OCI-LY3 (cell line): ENCODE data around the gene DDX28.

ENCODE experiments used
- H2AFZ ChIP-seq: fragments of 200-600, 300-600 bp; shearing (Covaris generic); 2 replicates; pipeline ENCODE4 v1.6.0; 2014; ENCODE audit warnings: antibody characterized with exemption, low read depth, low read length
- H3K27ac ChIP-seq: fragments of 200-600, 300-600 bp; sonication (generic); 2 replicates; pipeline ENCODE4 v1.5.1; 2014; ENCODE audit warnings: mild to moderate bottlenecking, low read length, moderate library complexity, mixed read lengths
- H3K27me3 ChIP-seq: fragments of 200-600, 300-600 bp; sonication (generic); 2 replicates; pipeline ENCODE4 v1.6.1; 2014; ENCODE audit warnings: low read depth, low read length, mixed read lengths
- H3K36me3 ChIP-seq: fragments of 200-600, 300-600 bp; sonication (generic); replicated peaks from 2 replicates; pipeline ENCODE3; 2014; ENCODE audit warnings: low read depth, low read length, mixed read lengths
- H3K4me1 ChIP-seq: fragments of 300-600, 200-600 bp; sonication (generic); 2 replicates; pipeline ENCODE4 v1.6.1; 2014; ENCODE audit warnings: low read length, mixed read lengths
- H3K4me2 ChIP-seq: fragments of 200-600, 300-600 bp; sonication (generic); 2 replicates; pipeline ENCODE4 v1.6.1; 2014; ENCODE audit warnings: low read length, mixed read lengths
- H3K4me3 ChIP-seq: fragments of 300-600, 200-600 bp; sonication (generic); 2 replicates; pipeline ENCODE4 v1.5.1; 2014; ENCODE audit warnings: antibody characterized with exemption, mild to moderate bottlenecking, low read length, moderate library complexity
- H3K79me2 ChIP-seq: fragments of 300-600, 200-600 bp; shearing (Covaris generic); 2 replicates; pipeline ENCODE4 v1.6.1; 2014; ENCODE audit warnings: mild to moderate bottlenecking, low read length, mixed read lengths
- H3K9ac ChIP-seq: fragments of 300-600, 200-600 bp; shearing (Covaris generic); 2 replicates; pipeline ENCODE4 v1.6.0; 2014; ENCODE audit warnings: mild to moderate bottlenecking, low read length, moderate library complexity
- H3K9me3 ChIP-seq: fragments of 200-600, 300-600 bp; shearing (Covaris generic); 2 replicates; pipeline ENCODE4 v1.6.1; 2014; ENCODE audit warnings: low read length, mixed read lengths; ENCODE audit not compliant: insufficient read depth
- H4K20me1 ChIP-seq: fragments of 200-600, 300-600 bp; sonication (generic); 2 replicates; pipeline ENCODE4 v1.6.1; 2016; ENCODE audit warnings: low read length, mixed read lengths; ENCODE audit not compliant: insufficient read depth
- EZH2phosphoT487 ChIP-seq: fragments of 200-600 bp; shearing (Covaris generic); IDR thresholded peaks from 2 replicates; pipeline ENCODE4 v1.6.1; 2018; ENCODE audit warnings: antibody characterized with exemption, mixed run types, low read depth
- TF ChIP-seq, protein P1 (sequence below): fragments of 200-600, 300-600 bp; sonication (generic); IDR thresholded peaks from 2 replicates; pipeline ENCODE4 v1.5.1; 2014; ENCODE audit warnings: antibody characterized with exemption, low read length, low read depth

DDX28 gene

DNA sequence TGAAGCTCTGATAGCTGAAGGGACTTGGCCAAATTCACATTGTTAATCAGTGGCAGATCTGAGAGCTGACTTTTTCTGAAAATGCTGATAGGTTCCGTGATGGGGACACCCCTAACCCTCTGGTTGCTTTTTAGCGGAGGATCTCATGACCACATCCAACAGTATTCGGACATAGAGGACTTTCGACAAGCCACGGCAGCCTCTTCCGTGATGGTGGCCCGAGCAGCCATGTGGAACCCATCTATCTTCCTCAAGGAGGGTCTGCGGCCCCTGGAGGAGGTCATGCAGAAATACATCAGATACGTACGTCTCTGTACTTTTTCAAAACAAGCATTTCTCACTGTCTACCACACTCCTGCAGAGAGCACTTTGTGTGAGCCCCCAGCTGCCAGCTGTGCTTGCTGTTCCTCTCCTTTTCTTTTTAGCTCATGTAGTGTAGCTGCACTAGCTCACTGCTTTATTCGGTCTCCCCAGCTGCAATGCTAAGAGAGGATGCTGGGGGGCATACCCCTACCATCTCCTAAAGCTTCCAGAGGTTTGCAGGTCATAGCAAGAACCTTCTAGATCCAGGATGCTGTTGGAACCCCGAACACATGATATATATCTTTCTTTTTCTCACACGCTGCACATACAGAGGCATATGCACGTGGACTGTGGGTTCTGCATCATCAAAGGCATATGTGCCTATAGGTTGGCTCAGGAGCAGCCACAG is 47.9 kb upstream of the DDX28 start:
- 0 out of 2 replicates have a peak, but pooled peaks cover under 1% of the 10 kb centered on the region for H4K20me1 ChIP-seq
- no peak overlapping the region for H3K4me3 ChIP-seq
- TF ChIP-seq EZH2phosphoT487, result no peak
- TF ChIP-seq, protein P1, sequence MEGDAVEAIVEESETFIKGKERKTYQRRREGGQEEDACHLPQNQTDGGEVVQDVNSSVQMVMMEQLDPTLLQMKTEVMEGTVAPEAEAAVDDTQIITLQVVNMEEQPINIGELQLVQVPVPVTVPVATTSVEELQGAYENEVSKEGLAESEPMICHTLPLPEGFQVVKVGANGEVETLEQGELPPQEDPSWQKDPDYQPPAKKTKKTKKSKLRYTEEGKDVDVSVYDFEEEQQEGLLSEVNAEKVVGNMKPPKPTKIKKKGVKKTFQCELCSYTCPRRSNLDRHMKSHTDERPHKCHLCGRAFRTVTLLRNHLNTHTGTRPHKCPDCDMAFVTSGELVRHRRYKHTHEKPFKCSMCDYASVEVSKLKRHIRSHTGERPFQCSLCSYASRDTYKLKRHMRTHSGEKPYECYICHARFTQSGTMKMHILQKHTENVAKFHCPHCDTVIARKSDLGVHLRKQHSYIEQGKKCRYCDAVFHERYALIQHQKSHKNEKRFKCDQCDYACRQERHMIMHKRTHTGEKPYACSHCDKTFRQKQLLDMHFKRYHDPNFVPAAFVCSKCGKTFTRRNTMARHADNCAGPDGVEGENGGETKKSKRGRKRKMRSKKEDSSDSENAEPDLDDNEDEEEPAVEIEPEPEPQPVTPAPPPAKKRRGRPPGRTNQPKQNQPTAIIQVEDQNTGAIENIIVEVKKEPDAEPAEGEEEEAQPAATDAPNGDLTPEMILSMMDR, result no peak
- no peak overlapping the region for H3K27ac ChIP-seq
- H3K79me2 ChIP-seq, result no peaks in the 10 kb centered on the region
- H3K4me2 ChIP-seq, result no peak overlapping the region
- H3K4me1 ChIP-seq, result peaks cover 14% of the 10 kb centered on the region
- H3K9me3 ChIP-seq, result no peaks in the 10 kb centered on the region
- H3K36me3 ChIP-seq, result peaks cover 36% of the 10 kb centered on the region
- H2AFZ ChIP-seq, result no peak overlapping the region
- H3K9ac ChIP-seq, result no peak overlapping the region
- no peaks in the 10 kb centered on the region for H3K27me3 ChIP-seq

DNA sequence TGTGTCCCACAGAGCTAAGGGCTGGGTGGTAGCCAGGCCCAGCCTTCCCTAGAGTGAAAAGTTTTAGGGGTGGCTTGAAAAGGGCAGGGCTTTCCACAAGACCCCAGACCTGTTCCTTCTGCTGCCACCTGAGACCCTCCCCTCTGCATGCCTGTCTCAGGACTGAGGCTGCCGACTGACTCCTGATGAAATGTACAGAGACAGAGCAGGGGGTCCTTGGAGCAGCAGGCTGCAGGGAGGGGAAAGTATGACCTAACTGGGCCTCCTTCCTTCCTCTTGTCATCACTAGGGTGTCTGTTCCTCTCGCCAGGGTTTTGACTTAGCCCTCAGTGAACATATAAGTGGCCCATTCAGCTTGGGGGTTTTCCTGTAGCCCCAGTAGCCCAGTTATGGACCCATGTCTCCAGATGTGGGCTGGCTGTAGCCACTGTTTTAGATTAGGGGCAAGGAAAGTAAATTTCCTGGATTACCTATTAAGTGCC is 47.3 kb upstream of the DDX28 start:
- Histone ChIP-seq H3K4me3 (no peak overlapping the region), H3K79me2 (no peaks in the 10 kb centered on the region), H2AFZ (no peak overlapping the region), H3K27ac (no peak overlapping the region), H4K20me1 (no peaks in the 10 kb centered on the region), H3K9me3 (no peaks in the 10 kb centered on the region), H3K4me1 (peaks cover 14% of the 10 kb centered on the region), H3K4me2 (no peak overlapping the region), H3K36me3 (peaks cover 29% of the 10 kb centered on the region), H3K9ac (no peak overlapping the region), H3K27me3 (no peaks in the 10 kb centered on the region)
- no peak for TF ChIP-seq EZH2phosphoT487
- TF ChIP-seq, protein P1, result no peak

DNA sequence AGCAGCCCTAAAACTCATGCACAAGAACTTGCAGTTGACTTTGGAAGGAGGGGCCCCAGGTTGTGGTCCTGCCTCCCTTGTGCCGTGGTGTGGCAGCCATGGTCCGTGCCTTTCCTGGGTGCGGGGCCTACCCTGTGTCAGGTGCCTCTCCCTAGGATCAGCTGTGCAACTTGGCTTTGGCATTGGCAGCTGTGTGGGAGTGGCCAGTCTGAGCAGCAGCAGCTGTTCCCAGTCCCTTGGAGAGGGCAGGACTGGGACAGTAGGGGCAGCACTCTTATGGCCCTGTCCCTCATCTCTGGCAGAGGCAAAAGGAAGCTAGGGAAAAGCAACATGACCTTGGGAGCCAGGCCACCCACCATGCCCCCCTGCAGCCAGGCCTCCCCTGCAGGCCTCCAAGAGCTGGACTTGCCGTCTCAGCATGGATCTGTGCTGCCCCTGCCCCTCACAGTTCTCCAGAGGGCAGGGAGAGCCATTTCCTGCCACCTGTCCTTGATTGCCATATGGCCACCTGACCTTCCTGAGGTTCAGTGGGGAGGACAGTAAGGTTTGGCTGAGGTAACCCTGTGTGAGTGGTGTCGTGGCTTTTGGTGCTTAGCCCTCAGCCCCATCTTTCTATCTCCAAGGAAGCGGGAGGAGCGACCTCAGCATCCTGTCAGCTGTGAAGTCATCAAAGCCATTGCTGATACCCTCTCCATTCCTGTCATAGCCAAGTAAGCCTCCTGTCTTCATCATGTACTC is 46.6 kb upstream of the DDX28 start:
- Histone ChIP-seq H3K4me3 (no peak overlapping the region), H2AFZ (no peak overlapping the region), H3K4me2 (no peak overlapping the region), H3K79me2 (no peaks in the 10 kb centered on the region), H3K9me3 (no peaks in the 10 kb centered on the region), H4K20me1 (no peaks in the 10 kb centered on the region), H3K27me3 (no peaks in the 10 kb centered on the region), H3K4me1 (peaks cover 8% of the 10 kb centered on the region), H3K36me3 (peaks cover 24% of the 10 kb centered on the region), H3K27ac (no peak overlapping the region), H3K9ac (no peak overlapping the region)
- TF ChIP-seq, protein P1, result no peak
- TF ChIP-seq EZH2phosphoT487, result no peak

DNA sequence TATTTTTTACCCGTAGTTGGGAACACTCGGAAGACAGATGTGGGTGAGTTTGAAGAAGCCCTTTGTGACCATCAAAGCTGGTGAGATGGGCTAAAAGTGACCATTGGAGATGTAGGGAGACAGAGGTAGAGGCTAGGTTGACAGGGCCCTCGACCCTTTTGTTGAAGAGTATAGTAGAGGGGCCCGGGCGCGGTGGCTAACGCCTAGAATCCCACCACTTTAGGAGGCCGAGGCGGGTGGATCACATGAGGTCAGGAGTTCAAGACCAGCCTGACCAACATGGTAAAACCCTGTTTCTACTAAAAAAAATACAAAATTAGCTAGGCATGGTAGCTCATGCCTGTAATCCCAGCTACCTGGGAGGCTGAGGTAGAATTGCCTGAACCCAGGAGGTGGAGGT is 45.9 kb upstream of the DDX28 start:
- H3K4me1 ChIP-seq, result peaks cover under 1% of the 10 kb centered on the region
- H3K4me3 ChIP-seq, result no peak overlapping the region
- H3K27me3 ChIP-seq, result no peaks in the 10 kb centered on the region
- H3K4me2 ChIP-seq, result no peak overlapping the region
- H3K36me3 ChIP-seq, result peaks cover 17% of the 10 kb centered on the region
- no peaks in the 10 kb centered on the region for H3K79me2 ChIP-seq
- H2AFZ ChIP-seq, result no peak overlapping the region
- H3K27ac ChIP-seq, result no peak overlapping the region
- TF ChIP-seq, protein P1, result no peak
- TF ChIP-seq EZH2phosphoT487, result no peak
- no peak overlapping the region for H3K9ac ChIP-seq
- H4K20me1 ChIP-seq, result no peaks in the 10 kb centered on the region
- no peaks in the 10 kb centered on the region for H3K9me3 ChIP-seq
